ENCODE results near the gene BTBD19. TPM values are rescaled to one million over a fixed set of nuclear protein-coding genes. Genes with fewer than 3 reads are reported as not detected.
"Not testable (repeated sequence)": the region's sequence is repeated elsewhere in the genome, so short reads cannot be mapped to it uniquely, and the experiment has no call there.

Gene BTBD19
- total RNA-seq, 6 experiments from 2014 or later: 12.2 to 21.4 (median 13.9) TPM

- no peak overlapping the region for H3K27ac Mint-ChIP-seq
- TF ChIP-seq, protein P1, sequence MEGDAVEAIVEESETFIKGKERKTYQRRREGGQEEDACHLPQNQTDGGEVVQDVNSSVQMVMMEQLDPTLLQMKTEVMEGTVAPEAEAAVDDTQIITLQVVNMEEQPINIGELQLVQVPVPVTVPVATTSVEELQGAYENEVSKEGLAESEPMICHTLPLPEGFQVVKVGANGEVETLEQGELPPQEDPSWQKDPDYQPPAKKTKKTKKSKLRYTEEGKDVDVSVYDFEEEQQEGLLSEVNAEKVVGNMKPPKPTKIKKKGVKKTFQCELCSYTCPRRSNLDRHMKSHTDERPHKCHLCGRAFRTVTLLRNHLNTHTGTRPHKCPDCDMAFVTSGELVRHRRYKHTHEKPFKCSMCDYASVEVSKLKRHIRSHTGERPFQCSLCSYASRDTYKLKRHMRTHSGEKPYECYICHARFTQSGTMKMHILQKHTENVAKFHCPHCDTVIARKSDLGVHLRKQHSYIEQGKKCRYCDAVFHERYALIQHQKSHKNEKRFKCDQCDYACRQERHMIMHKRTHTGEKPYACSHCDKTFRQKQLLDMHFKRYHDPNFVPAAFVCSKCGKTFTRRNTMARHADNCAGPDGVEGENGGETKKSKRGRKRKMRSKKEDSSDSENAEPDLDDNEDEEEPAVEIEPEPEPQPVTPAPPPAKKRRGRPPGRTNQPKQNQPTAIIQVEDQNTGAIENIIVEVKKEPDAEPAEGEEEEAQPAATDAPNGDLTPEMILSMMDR (IDR thresholded peaks at IDR 0.05): peak; percentile 95
- no peaks in the 10 kb centered on the region for H3K9me3 Mint-ChIP-seq
- peak overlapping the region; percentile 23; the same call in 1 of the 2 replicates for H3K4me3 Mint-ChIP-seq
- H3K36me3 Mint-ChIP-seq (ENCODE audit: low read depth): no peaks in the 10 kb centered on the region
- DNase-seq: peak; percentile 73
- H3K27me3 Mint-ChIP-seq (ENCODE audit: insufficient read depth): peaks cover 2% of the 10 kb centered on the region
- 0 out of 2 replicates have a peak, but pooled peaks cover 6% of the 10 kb centered on the region for H3K4me1 Mint-ChIP-seq (ENCODE audit: low read depth)
Observed at GRCh38 chr1:44835738-44836675, 27.7 kb downstream of the BTBD19 start.

GRCh38 chr1:44838294-44838693, 30.0 kb downstream of the BTBD19 start:
- not testable (repeated sequence) for H3K9me3 Mint-ChIP-seq; H3K27ac Mint-ChIP-seq; H3K27me3 Mint-ChIP-seq (ENCODE audit: insufficient read depth); DNase-seq; H3K36me3 Mint-ChIP-seq (ENCODE audit: low read depth); H3K4me3 Mint-ChIP-seq; H3K4me1 Mint-ChIP-seq (ENCODE audit: low read depth)

- Mint-ChIP-seq H3K9me3 (no peaks in the 10 kb centered on the region), H3K4me1 (ENCODE audit: low read depth) (peaks cover 10% of the 10 kb centered on the region; the same call in 1 of the 2 replicates), H3K27me3 (ENCODE audit: insufficient read depth) (peaks cover 2% of the 10 kb centered on the region), H3K4me3 (no peak overlapping the region), H3K36me3 (ENCODE audit: low read depth) (no peaks in the 10 kb centered on the region; the same call in 1 of the 2 replicates), H3K27ac (no peak overlapping the region)
- TF ChIP-seq, protein P1 (IDR thresholded peaks at IDR 0.05): no peak
- no peak for DNase-seq
Observed at GRCh38 chr1:44839576-44839975, 31.3 kb downstream of the BTBD19 start.

GRCh38 chr1:44842486-44842861, 34.2 kb downstream of the BTBD19 start:
- peaks cover 2% of the 10 kb centered on the region for H3K27me3 Mint-ChIP-seq (ENCODE audit: insufficient read depth)
- TF ChIP-seq, protein P1 (IDR thresholded peaks at IDR 0.05): no peak
- H3K9me3 Mint-ChIP-seq: no peaks in the 10 kb centered on the region
- H3K4me3 Mint-ChIP-seq: peak overlapping the region; percentile 81
- H3K4me1 Mint-ChIP-seq (ENCODE audit: low read depth): peaks cover 4% of the 10 kb centered on the region; the same call in 1 of the 2 replicates
- no peak overlapping the region for H3K27ac Mint-ChIP-seq
- no peaks in the 10 kb centered on the region; the same call in 1 of the 2 replicates for H3K36me3 Mint-ChIP-seq (ENCODE audit: low read depth)
- no peak for DNase-seq

- Mint-ChIP-seq H3K27ac (no peak within 1 kb of the TSS), H3K4me3 (peak within 1 kb of the TSS; percentile 81), H3K9me3 (no peaks in the 10 kb centered on the region), H3K36me3 (ENCODE audit: low read depth) (no peaks in the 10 kb centered on the region; the same call in 1 of the 2 replicates), H3K27me3 (ENCODE audit: insufficient read depth) (peaks cover 2% of the 10 kb centered on the region), H3K4me1 (ENCODE audit: low read depth) (peaks cover 4% of the 10 kb centered on the region; the same call in 1 of the 2 replicates)
- DNase-seq: no peak
- TF ChIP-seq, protein P1 (IDR thresholded peaks at IDR 0.05): no peak
Observed at GRCh38 chr1:44842862-44843655, 34.7 kb downstream of the BTBD19 start, which contains the start of gene PTCH2. PTCH2 (minus strand) TSS chr1:44843253; CDS start chr1:44842932, 321 bp downstream.
